HEK293T (cell line): ENCODE data around the gene KRT13.

Experiments used
- CTCF ChIA-PET: fragments of 350-600 bp; formaldehyde crosslinking; extraction: SDS; loops from one replicate; lab custom pipeline; 2021; ENCODE audit warnings: antibody characterized with exemption, inconsistent platforms; lab: Yijun Ruan, JAX
- POLR2A ChIA-PET: fragments of 350-600 bp; formaldehyde crosslinking; extraction: SDS; loops from one replicate; lab custom pipeline; 2020; ENCODE audit warnings: antibody characterized with exemption, inconsistent platforms; lab: Yijun Ruan, JAX
- DNase-seq: peaks from one replicate; pipeline ENCODE4 v3.0.0; 2012; ENCODE audit warnings: mixed read lengths; ENCODE audit errors: extremely low spot score
- ARNT ChIP-seq: fragments of 450-650 bp; IDR thresholded peaks from 2 replicates; pipeline ENCODE4 v1.6.1; 2017; ENCODE audit warnings: mild to moderate bottlenecking
- BHLHE40 ChIP-seq: fragments of 450-650 bp; IDR thresholded peaks from 2 replicates; pipeline ENCODE4 v1.6.1; 2016; ENCODE audit warnings: mild to moderate bottlenecking, moderate library complexity, borderline replicate concordance
- CTBP1 ChIP-seq: fragments of 450-650 bp; IDR thresholded peaks from 2 replicates; pipeline ENCODE4 v1.6.1; 2016; ENCODE audit warnings: borderline replicate concordance
- ELF4 ChIP-seq: fragments of 450-650 bp; IDR thresholded peaks from 2 replicates; pipeline ENCODE4 v1.6.1; 2017; ENCODE audit warnings: antibody characterized with exemption
- FOXA1 ChIP-seq: fragments of 450-650 bp; IDR thresholded peaks from 2 replicates; pipeline ENCODE4 v1.6.1; 2016; ENCODE audit warnings: mild to moderate bottlenecking
- FOXK2 ChIP-seq: fragments of 450-650 bp; IDR thresholded peaks from 2 replicates; pipeline ENCODE4 v1.6.1; 2016; ENCODE audit warnings: mild to moderate bottlenecking
- FOXM1 ChIP-seq: fragments of 450-650 bp; IDR thresholded peaks from 2 replicates; pipeline ENCODE4 v1.6.1; 2017; ENCODE audit warnings: mild to moderate bottlenecking, borderline replicate concordance
- HDGF ChIP-seq: fragments of 450-650 bp; IDR thresholded peaks from 2 replicates; pipeline ENCODE4 v1.6.1; 2017; ENCODE audit warnings: antibody characterized with exemption, borderline replicate concordance
- L3MBTL2 ChIP-seq: fragments of 450-650 bp; conservative IDR thresholded peaks from 2 replicates; pipeline ENCODE4 v1.6.1; 2016; ENCODE audit warnings: mild to moderate bottlenecking
- LEF1 ChIP-seq: fragments of 450-650 bp; IDR thresholded peaks from 2 replicates; pipeline ENCODE4 v1.6.1; 2017; ENCODE audit warnings: mild to moderate bottlenecking, borderline replicate concordance
- NFRKB ChIP-seq: fragments of 450-650 bp; IDR thresholded peaks from 2 replicates; pipeline ENCODE4 v1.6.1; 2016; ENCODE audit warnings: mild to moderate bottlenecking, moderate library complexity
- PKNOX1 ChIP-seq: fragments of 450-650 bp; IDR thresholded peaks from 2 replicates; pipeline ENCODE4 v1.6.1; 2016
- SP1 ChIP-seq: fragments of 450-650 bp; IDR thresholded peaks from 2 replicates; pipeline ENCODE4 v1.6.1; 2017
- SUZ12 ChIP-seq: fragments of 450-650 bp; IDR thresholded peaks from 2 replicates; pipeline ENCODE4 v1.6.1; 2016; ENCODE audit warnings: mild to moderate bottlenecking
- TARDBP ChIP-seq: fragments of 450-650 bp; IDR thresholded peaks from 2 replicates; pipeline ENCODE4 v1.6.1; 2016
- ZNF384 ChIP-seq: fragments of 450-650 bp; IDR thresholded peaks from 2 replicates; pipeline ENCODE4 v1.6.1; 2016

KRT13 gene

GRCh38 chr17:41483991-41484826 is 21.2 kb downstream of the KRT13 start:
- DNase-seq: no peak
- CTCF ChIA-PET: interaction anchor here (0.7 to 1.7 kb wide), 7 partner anchors 9 to 164 kb away, joined by 3 to 11 read pairs (median 4); no protein-coding TSS in a partner anchor
- TF ChIP-seq ELF4: no peak
- TF ChIP-seq TARDBP: no peak
- no peak for TF ChIP-seq HDGF
- POLR2A ChIA-PET: no interaction called here

GRCh38 chr17:41483531-41483930 is 21.9 kb downstream of the KRT13 start:
- TF ChIP-seq CTBP1 (no peak), NFRKB (no peak), SP1 (no peak), PKNOX1 (no peak), ARNT (no peak), TARDBP (no peak), BHLHE40 (no peak), LEF1 (no peak), FOXM1 (no peak), L3MBTL2 (no peak), HDGF (no peak), ZNF384 (no peak), ELF4 (no peak), FOXK2 (no peak), SUZ12 (no peak), FOXA1 (no peak)
- CTCF ChIA-PET: interaction anchor here (1.7 kb wide), 1 partner anchor 165 kb away, joined by 6 read pairs; no protein-coding TSS in a partner anchor
- POLR2A ChIA-PET: no interaction called here

GRCh38 chr17:41481036-41481435 is 24.4 kb downstream of the KRT13 start, which contains the start of gene KRT35:
KRT35 (minus strand) TSS chr17:41481151; CDS start chr17:41481097, 54 bp downstream.
- no peak for DNase-seq
- ChIA-PET POLR2A (no interaction called here), CTCF (no interaction called here)
- no peak for TF ChIP-seq NFRKB
- TF ChIP-seq ZNF384: no peak
- TF ChIP-seq SP1: no peak
- no peak for TF ChIP-seq TARDBP
- no peak for TF ChIP-seq L3MBTL2

More at GRCh38 chr17:41483531-41483930, 21.9 kb downstream of the KRT13 start:
- DNase-seq: no peak

- no peak for DNase-seq
- ChIA-PET CTCF (no interaction called here), POLR2A (no interaction called here)
- TF ChIP-seq TARDBP (no peak), LEF1 (no peak), FOXM1 (no peak), HDGF (no peak), ELF4 (no peak), L3MBTL2 (no peak), BHLHE40 (no peak), SP1 (no peak), FOXA1 (no peak)
Measured at GRCh38 chr17:41480581-41480980, 24.8 kb downstream of the KRT13 start.

- ChIA-PET POLR2A (no interaction called here), CTCF (interaction anchor here (0.8 kb wide), 1 partner anchor 69 kb away, joined by 3 read pairs; no protein-coding TSS in a partner anchor)
- DNase-seq: no peak
- TF ChIP-seq TARDBP (no peak), SUZ12 (no peak), FOXM1 (no peak), BHLHE40 (no peak), LEF1 (no peak)
Measured at GRCh38 chr17:41480136-41480535, 25.3 kb downstream of the KRT13 start.

GRCh38 chr17:41478237-41478636 is 27.2 kb downstream of the KRT13 start:
- CTCF ChIA-PET: interaction anchor here (0.6 to 1.5 kb wide), 3 partner anchors 12 to 185 kb away, joined by 3 read pairs; no protein-coding TSS in a partner anchor
- DNase-seq: no peak
- TF ChIP-seq ARNT: no peak
- TF ChIP-seq BHLHE40: no peak
- TF ChIP-seq L3MBTL2: no peak
- TF ChIP-seq ZNF384: no peak
- no peak for TF ChIP-seq SUZ12
- TF ChIP-seq FOXA1: no peak
- no peak for TF ChIP-seq PKNOX1
- TF ChIP-seq FOXK2: no peak
- no peak for TF ChIP-seq CTBP1
- TF ChIP-seq FOXM1: no peak
- POLR2A ChIA-PET: interaction anchor here (1.1 kb wide), 1 partner anchor 211 kb away, joined by 3 read pairs; no protein-coding TSS in a partner anchor
